Caco-2 (cell line): ENCODE measurements around the gene ARHGEF12. TPM values are rescaled to one million over a fixed set of nuclear protein-coding genes. Genes with fewer than 3 reads are reported as not detected.

Experiments used
- BruUV-seq: library from RNA; stranded (reverse); fragments of 400-500 nt; replicated peaks from 2 replicates; lab custom pipeline; 2021; lab: Mats Ljungman, UMichigan
- CTCF ChIA-PET: fragments of 300-600 bp; sonication (Branson Sonifier 250); formaldehyde crosslinking; loops from one replicate; lab custom pipeline; 2022; ENCODE audit warnings: antibody characterized with exemption; lab: Charles Lee
- POLR2A ChIA-PET: fragments of 300-600 bp; sonication (Branson Sonifier 250); formaldehyde crosslinking; loops from one replicate; lab custom pipeline; 2022; ENCODE audit warnings: antibody characterized with exemption; lab: Charles Lee
- DNase-seq, 2 experiments: peaks; one replicate each; pipeline versions ENCODE4 v3.0.0 to v3.0.0-alpha.2; 2020 to 2022
- H3K27me3 ChIP-seq: replicated peaks from 2 replicates; pipeline ENCODE4 v1.6.0; 2011; ENCODE audit warnings: low read length; ENCODE audit not compliant: control insufficient read depth, insufficient read depth
- H3K36me3 ChIP-seq: 2 replicates; pipeline ENCODE4 v1.5.1; 2011; ENCODE audit warnings: low read length; ENCODE audit not compliant: control insufficient read depth, insufficient read depth
- H3K4me1 ChIP-seq: fragments of 250-450 bp; sonication (Bioruptor Pico); 2 replicates; pipeline ENCODE4 v1.5.1; 2020; ENCODE audit warnings: mild to moderate bottlenecking
- H3K4me3 ChIP-seq: 2 replicates; pipeline ENCODE4 v1.5.1; 2011; ENCODE audit warnings: low read depth, mild to moderate bottlenecking, control low read depth, low read length
- H3K9me3 ChIP-seq: fragments of 250-450 bp; sonication (Bioruptor Pico); 2 replicates; pipeline ENCODE4 v1.5.1; 2020; ENCODE audit warnings: mild to moderate bottlenecking, moderate library complexity
- H3K27ac Mint-ChIP-seq: one replicate; pipeline ENCODE4 v1.8.0; 2022; ENCODE audit warnings: mixed read lengths; ENCODE audit not compliant: unreplicated experiment
- H3K27me3 Mint-ChIP-seq: one replicate; pipeline ENCODE4 v1.8.0; 2022; ENCODE audit warnings: mixed read lengths; ENCODE audit not compliant: insufficient read depth, unreplicated experiment
- H3K36me3 Mint-ChIP-seq: one replicate; pipeline ENCODE4 v1.8.0; 2022; ENCODE audit warnings: mild to moderate bottlenecking, mixed read lengths; ENCODE audit not compliant: insufficient read depth, unreplicated experiment
- H3K4me1 Mint-ChIP-seq: one replicate; pipeline ENCODE4 v1.8.0; 2022; ENCODE audit warnings: low read depth, mixed read lengths; ENCODE audit not compliant: unreplicated experiment
- H3K4me3 Mint-ChIP-seq: one replicate; pipeline ENCODE4 v1.8.0; 2022; ENCODE audit warnings: mild to moderate bottlenecking, moderate library complexity, mixed read lengths; ENCODE audit not compliant: unreplicated experiment
- H3K9me3 Mint-ChIP-seq: one replicate; pipeline ENCODE4 v1.8.0; 2022; ENCODE audit warnings: mixed read lengths; ENCODE audit not compliant: unreplicated experiment
- CTCF ChIP-seq, 2 experiments: fragments of 200-600 bp in 1 of 2; IDR thresholded peaks; 1 replicate in 1 of 2; 2 replicates in 1 of 2; pipeline versions ENCODE4 v1.5.1 to v1.8.0; 2011 to 2022; ENCODE audit warnings: antibody characterized with exemption in 1 of 2, control low read depth in 1 of 2, inconsistent platforms in 1 of 2, low read depth in 1 of 2, low read length in 1 of 2, mild to moderate bottlenecking in 1 of 2, moderate library complexity in 1 of 2; ENCODE audit not compliant: insufficient read depth in 1 of 2, severe bottlenecking in 1 of 2, unreplicated experiment in 1 of 2
- intact Hi-C: fragments of 100-400 bp; cut with micrococcal nuclease; formaldehyde crosslinking; loops from one replicate; pipeline ENCODE4 v1.10.0; 2022; ENCODE audit not compliant: unreplicated experiment
- total RNA-seq: library from RNA; stranded (reverse); gene quantifications from 2 replicates; pipeline ENCODE4 v1.2.3, GENCODE V29; 2022

Gene ARHGEF12
- total RNA-seq, 1 experiment from 2014 or later = 89.3 TPM

- no peak for TF ChIP-seq CTCF (IDR thresholded peaks at IDR 0.05; ENCODE audit: insufficient read depth in 1 of 2, low read depth in 1 of 2, low read length in 1 of 2, severe bottlenecking in 1 of 2, unreplicated experiment in 1 of 2)
- H3K36me3 Mint-ChIP-seq = peaks cover 7% of the 10 kb centered on the region
- Histone ChIP-seq H3K36me3 (no peaks in the 10 kb centered on the region), H3K4me3 (no peak overlapping the region), H3K27me3 (no peaks in the 10 kb centered on the region), H3K9me3 (no peaks in the 10 kb centered on the region), H3K4me1 (peaks cover 43% of the 10 kb centered on the region)
- intact Hi-C loops = loop anchor here (5.0 kb wide), 2 partner anchors 84 to 144 kb away; no protein-coding TSS in a partner anchor
- H3K27me3 Mint-ChIP-seq = no peaks in the 10 kb centered on the region
- CTCF ChIA-PET = no interaction called here
- peaks cover 48% of the 10 kb centered on the region for H3K4me1 Mint-ChIP-seq
- no peaks in the 10 kb centered on the region for H3K9me3 Mint-ChIP-seq
- no peak for DNase-seq
- no peak overlapping the region for H3K27ac Mint-ChIP-seq
- no peak overlapping the region for H3K4me3 Mint-ChIP-seq
- POLR2A ChIA-PET = no interaction called here
- no TSS peak for BruUV-seq
Measured at GRCh38 chr11:120528749-120529148, 192.5 kb downstream of the ARHGEF12 start.

- Mint-ChIP-seq H3K9me3 (no peaks in the 10 kb centered on the region), H3K27ac (no peak overlapping the region), H3K4me1 (peaks cover 44% of the 10 kb centered on the region), H3K4me3 (no peak overlapping the region), H3K36me3 (peaks cover 7% of the 10 kb centered on the region), H3K27me3 (no peaks in the 10 kb centered on the region)
- Histone ChIP-seq H3K9me3 (no peaks in the 10 kb centered on the region), H3K36me3 (no peaks in the 10 kb centered on the region), H3K4me3 (no peak overlapping the region), H3K27me3 (no peaks in the 10 kb centered on the region), H3K4me1 (peaks cover 40% of the 10 kb centered on the region)
- ChIA-PET POLR2A (no interaction called here), CTCF (no interaction called here)
- no peak for DNase-seq
- intact Hi-C loops = loop anchor here (5.0 kb wide), 2 partner anchors 83 to 143 kb away; no protein-coding TSS in a partner anchor
- TF ChIP-seq CTCF (IDR thresholded peaks at IDR 0.05; ENCODE audit: insufficient read depth in 1 of 2, low read depth in 1 of 2, low read length in 1 of 2, severe bottlenecking in 1 of 2, unreplicated experiment in 1 of 2) = no peak
- no TSS peak for BruUV-seq
Measured at GRCh38 chr11:120529214-120529613, 193.0 kb downstream of the ARHGEF12 start.

GRCh38 chr11:120529911-120530310 is 193.7 kb downstream of the ARHGEF12 start:
- Histone ChIP-seq H3K9me3 (no peaks in the 10 kb centered on the region), H3K4me1 (peaks cover 33% of the 10 kb centered on the region), H3K4me3 (no peak overlapping the region), H3K27me3 (no peaks in the 10 kb centered on the region), H3K36me3 (no peaks in the 10 kb centered on the region)
- ChIA-PET POLR2A (no interaction called here), CTCF (no interaction called here)
- intact Hi-C loops = loop anchor here (5.0 kb wide), 2 partner anchors 82 to 142 kb away; no protein-coding TSS in a partner anchor
- no peak for DNase-seq
- Mint-ChIP-seq H3K36me3 (peaks cover 7% of the 10 kb centered on the region), H3K9me3 (no peaks in the 10 kb centered on the region), H3K4me1 (peaks cover 38% of the 10 kb centered on the region), H3K4me3 (no peak overlapping the region), H3K27ac (no peak overlapping the region), H3K27me3 (no peaks in the 10 kb centered on the region)
- BruUV-seq = no TSS peak
- no peak for TF ChIP-seq CTCF (IDR thresholded peaks at IDR 0.05; ENCODE audit: insufficient read depth in 1 of 2, low read depth in 1 of 2, low read length in 1 of 2, severe bottlenecking in 1 of 2, unreplicated experiment in 1 of 2)
